ENCODE data around the gene SLC4A2. TPM values are rescaled to one million over a fixed set of nuclear protein-coding genes. Genes with fewer than 3 reads are reported as not detected.

SLC4A2 gene
- total and polyA plus RNA-seq, 2 of the 8 experiments (the other 6 are each of a cell fraction or from before 2014, with no cell fraction given): 72.6 to 147 TPM

GRCh38 chr7:151031011-151031410, 28.4 kb upstream of the SLC4A2 start:
- Histone ChIP-seq H3K79me1 (ENCODE audit: low read depth, low read length) (no peaks in the 10 kb centered on the region; the same call in 1 of the 2 replicates), H3K27ac (ENCODE audit: low read depth, low read length) (no peak overlapping the region), H3K27me3 (replicated peaks in 1 of 4; ENCODE audit: control insufficient read depth in 3 of 4, extremely low read depth in 1 of 4, insufficient read depth in 3 of 4, low read length in 3 of 4) (peaks cover 0 to 4% (median 0%) of the 10 kb centered on the region in 4 experiments; a peak in 2 of 7 replicates), H3K23ac (ENCODE audit: insufficient read length) (no peak overlapping the region), H3K4ac (replicated peaks; ENCODE audit: insufficient read length, low read depth, low read length) (no peak overlapping the region), H3K56ac (replicated peaks; ENCODE audit: insufficient read length, low read depth, low read length) (no peak overlapping the region), H3K4me1 (replicated peaks in 1 of 4; ENCODE audit: control insufficient read depth in 3 of 4, insufficient read depth in 4 of 4, low read length in 3 of 4) (peaks cover 0 to 4% (median 2%) of the 10 kb centered on the region in 4 experiments; a peak in 2 of 7 replicates), H2BK12ac (ENCODE audit: low read depth, low read length) (no peak overlapping the region), H2BK5ac (ENCODE audit: low read depth, low read length) (no peak overlapping the region), H3K23me2 (ENCODE audit: low read depth, low read length) (peaks cover 3% of the 10 kb centered on the region; the same call in 1 of the 2 replicates), H2BK120ac (replicated peaks; ENCODE audit: low read depth, low read length) (no peak overlapping the region), H2BK15ac (ENCODE audit: low read length) (no peak overlapping the region), H3K18ac (ENCODE audit: extremely low read depth, low read length) (no peak overlapping the region), H2AFZ (ENCODE audit: low read length) (no peak overlapping the region), H3K4me2 (ENCODE audit: insufficient read depth in 1 of 2, low read depth in 2 of 2, low read length in 2 of 2) (no peak overlapping the region), H4K5ac (ENCODE audit: insufficient read length, low read depth, low read length) (no peak overlapping the region), H3K14ac (ENCODE audit: insufficient read length) (no peak overlapping the region), H3K9ac (replicated peaks in 1 of 4; ENCODE audit: extremely low read depth in 1 of 4, low read depth in 3 of 4, low read length in 3 of 4) (no peak overlapping the region), H3K9me3 (ENCODE audit: insufficient read depth in 2 of 2, low read depth in 1 of 2, low read length in 1 of 2) (no peaks in the 10 kb centered on the region), H3K79me2 (ENCODE audit: control insufficient read depth in 1 of 2, insufficient read depth in 2 of 2, low read length in 2 of 2) (no peaks in the 10 kb centered on the region), H2AK5ac (ENCODE audit: low read depth, low read length) (no peak overlapping the region), H4K8ac (ENCODE audit: extremely low read depth, insufficient read depth, low read length) (no peak overlapping the region), H3K4me3 (ENCODE audit: extremely low read depth in 1 of 4, insufficient read depth in 2 of 4, low read depth in 3 of 4, low read length in 4 of 4) (no peak overlapping the region), H2BK20ac (ENCODE audit: low read length) (no peak overlapping the region), H4K20me1 (replicated peaks in 1 of 2; ENCODE audit: control insufficient read depth in 1 of 2, insufficient read depth in 2 of 2, low read length in 2 of 2) (peaks cover 0 to 3% of the 10 kb centered on the region in 2 experiments), H3K36me3 (ENCODE audit: control insufficient read depth in 2 of 4, insufficient read depth in 4 of 4, low read length in 3 of 4) (peaks cover 0 to 2% (median 0%) of the 10 kb centered on the region in 4 experiments; a peak in 1 of 8 replicates), H4K91ac (replicated peaks; ENCODE audit: insufficient read length, low read length) (no peak overlapping the region)
- CTCF ChIA-PET (ENCODE audit: partially characterized antibody): interaction anchor here (1.0 to 3.8 kb wide), 8 partner anchors 14 to 81 kb away, joined by 3 to 35 read pairs (median 6); no protein-coding TSS in a partner anchor
- FAIRE-seq: no peak
- POLR2A ChIA-PET (ENCODE audit: partially characterized antibody): no interaction called here
- DNase-seq (ENCODE audit: low read depth in 1 of 2, low spot score in 2 of 2): no peak
- WGBS, 2 experiments (ENCODE audit: extremely low coverage in 1 of 2, insufficient coverage in 1 of 2, insufficient read length in 1 of 2, insufficient replicate concordance in 2 of 2, low coverage in 1 of 2, low lambda C conversion rate in 2 of 2, missing lambda C conversion rate in 1 of 2): 96% methylated on average over 4 of the region's 4 CpGs; no CpG with 5 or more reads in 1 of the 2 experiments
- TF ChIP-seq POU5F1 (IDR thresholded peaks at IDR 0.05; ENCODE audit: low read depth, low read length): no peak
- TF ChIP-seq SAP30 (IDR thresholded peaks at IDR 0.05; ENCODE audit: insufficient read depth, insufficient replicate concordance, low read length): no peak
- TF ChIP-seq GABPA (IDR thresholded peaks at IDR 0.05; ENCODE audit: borderline replicate concordance, insufficient read depth, low read length): no peak
- no peak for TF ChIP-seq HDAC6 (IDR thresholded peaks at IDR 0.05; ENCODE audit: low read depth, low read length)
- TF ChIP-seq TCF12 (IDR thresholded peaks at IDR 0.05; ENCODE audit: low read depth, low read length): no peak
- no peak for TF ChIP-seq PHF8 (conservative IDR thresholded peaks at IDR 0.05; ENCODE audit: low read depth, low read length)
- no peak for TF ChIP-seq BRCA1 (IDR thresholded peaks at IDR 0.05; ENCODE audit: low read depth, low read length)
- no peak for TF ChIP-seq EP300 (IDR thresholded peaks at IDR 0.05; ENCODE audit: borderline replicate concordance in 1 of 2, low read depth in 2 of 2, low read length in 2 of 2)
- no peak for TF ChIP-seq TBP (IDR thresholded peaks at IDR 0.05; ENCODE audit: low read depth, low read length)

Measured in H1 (cell line).